GM12892 (cell line): ENCODE measurements around the gene MAGOH.

ENCODE experiments used
- POLR2A ChIP-seq: IDR thresholded peaks from 2 replicates; pipeline ENCODE4 v1.6.1; 2011; ENCODE audit warnings: low read depth, low read length, control low read depth
- POLR2AphosphoS5 ChIP-seq: IDR thresholded peaks from 2 replicates; pipeline ENCODE4 v1.6.1; 2011; ENCODE audit warnings: low read depth, low read length, control low read depth
- TAF1 ChIP-seq: IDR thresholded peaks from 2 replicates; pipeline ENCODE4 v1.6.1; 2011; ENCODE audit warnings: low read depth, mild to moderate bottlenecking, control low read depth, low read length, borderline replicate concordance

DNA sequence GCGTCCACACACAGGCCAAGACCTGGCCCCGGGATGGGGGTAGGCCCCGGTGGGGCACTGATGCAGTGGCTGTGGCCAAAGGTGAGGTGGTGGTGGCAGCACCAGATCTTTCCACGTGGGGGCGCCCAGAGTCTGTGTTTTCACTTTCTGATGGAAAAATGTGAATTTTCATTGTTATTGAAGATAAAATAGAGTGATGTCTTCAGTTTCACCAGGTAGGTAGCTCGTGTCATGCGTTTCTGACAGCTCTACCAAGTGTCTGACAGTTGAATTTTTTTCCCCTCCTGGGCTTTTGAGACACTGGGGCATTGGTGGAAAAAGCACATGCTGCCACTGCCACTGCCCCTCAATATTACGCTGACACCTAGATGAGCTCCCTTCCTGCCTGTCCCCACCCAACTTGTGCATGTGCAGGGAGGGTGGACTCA is 40.0 kb upstream of the MAGOH start:
- no peak for TF ChIP-seq POLR2AphosphoS5
- no peak for TF ChIP-seq TAF1
- TF ChIP-seq POLR2A, result no peak
